NCI-H1048 (cell line): ENCODE measurements around the gene EIF4EBP3.

Experiments
- DNase-seq: peaks from one replicate; lab custom pipeline; 2025; lab: John Stamatoyannopoulos, UW

EIF4EBP3 gene

GRCh38 chr5:140557136-140557805, 9.8 kb downstream of the EIF4EBP3 start, which contains the start of gene SRA1:
TSS of gene SRA1 (minus strand) at chr5:140557473. CDS start at chr5:140557452, 21 bp downstream.
- DNase-seq = peak; percentile 88

- DNase-seq = no peak
Measured at GRCh38 chr5:140557965-140558364, 10.5 kb downstream of the EIF4EBP3 start.

GRCh38 chr5:140558542-140558941, 11.1 kb downstream of the EIF4EBP3 start:
- no peak for DNase-seq

- no peak for DNase-seq
Measured at GRCh38 chr5:140560227-140560626, 12.8 kb downstream of the EIF4EBP3 start.

GRCh38 chr5:140561753-140562523, 14.5 kb downstream of the EIF4EBP3 start:
- DNase-seq = no peak

GRCh38 chr5:140563596-140563995, 16.1 kb downstream of the EIF4EBP3 start:
- DNase-seq = no peak

- DNase-seq = peak; percentile 87
Measured at GRCh38 chr5:140564196-140565023, 16.9 kb downstream of the EIF4EBP3 start, which contains the start of the genes APBB3 and SLC35A4. TSS of gene APBB3 (minus strand) at chr5:140564598. CDS start at chr5:140564245, 353 bp downstream. TSS of gene SLC35A4 (plus strand) at chr5:140564828. CDS start at chr5:140567170, 2,342 bp downstream.

- DNase-seq = no peak
Measured at GRCh38 chr5:140565024-140565779, 17.7 kb downstream of the EIF4EBP3 start.

GRCh38 chr5:140565780-140566095, 18.3 kb downstream of the EIF4EBP3 start:
- no peak for DNase-seq

GRCh38 chr5:140566665-140567064, 19.2 kb downstream of the EIF4EBP3 start:
- no peak for DNase-seq

GRCh38 chr5:140567136-140567818, 19.8 kb downstream of the EIF4EBP3 start:
- no peak for DNase-seq

- DNase-seq = no peak
Measured at GRCh38 chr5:140567871-140568270, 20.4 kb downstream of the EIF4EBP3 start.

GRCh38 chr5:140568443-140569063, 21.1 kb downstream of the EIF4EBP3 start:
- DNase-seq = no peak

- DNase-seq = no peak
Measured at GRCh38 chr5:140569197-140569596, 21.7 kb downstream of the EIF4EBP3 start.

- DNase-seq = no peak
Measured at GRCh38 chr5:140570058-140570457, 22.6 kb downstream of the EIF4EBP3 start.

GRCh38 chr5:140570488-140570887, 23.0 kb downstream of the EIF4EBP3 start:
- DNase-seq = no peak

- no peak for DNase-seq
Measured at GRCh38 chr5:140571105-140571504, 23.6 kb downstream of the EIF4EBP3 start.

- DNase-seq = no peak
Measured at GRCh38 chr5:140573683-140574082, 26.2 kb downstream of the EIF4EBP3 start.

- no peak for DNase-seq
Measured at GRCh38 chr5:140574165-140574564, 26.7 kb downstream of the EIF4EBP3 start.

GRCh38 chr5:140575309-140575708, 27.8 kb downstream of the EIF4EBP3 start:
- DNase-seq = no peak

GRCh38 chr5:140576776-140577201, 29.3 kb downstream of the EIF4EBP3 start:
- DNase-seq = no peak
